H9 (cell line): ENCODE measurements around the gene SORCS2. TPM values are rescaled to one million over a fixed set of nuclear protein-coding genes. Genes with fewer than 3 reads are reported as not detected.

ENCODE experiments used
- DNase-seq: peaks from one replicate; pipeline ENCODE4 v3.0.0-alpha.2; 2017
- H2AFZ ChIP-seq: one replicate; pipeline ENCODE4 v1.6.1; 2013; ENCODE audit warnings: mild to moderate bottlenecking, low read length, control low read depth, moderate library complexity
- H2AK5ac ChIP-seq: 2 replicates; pipeline ENCODE4 v1.6.1; 2013; ENCODE audit warnings: low read length, control low read depth, mixed read lengths; ENCODE audit not compliant: insufficient read length
- H2BK120ac ChIP-seq: one replicate; pipeline ENCODE4 v1.6.1; 2013; ENCODE audit warnings: low read depth, mild to moderate bottlenecking, low read length, control low read depth, inconsistent platforms; ENCODE audit not compliant: poor library complexity, severe bottlenecking
- H2BK12ac ChIP-seq: 2 replicates; pipeline ENCODE4 v1.6.1; 2013; ENCODE audit warnings: low read length, control low read depth, mixed read lengths, low read depth; ENCODE audit not compliant: insufficient read length
- H2BK15ac ChIP-seq: 2 replicates; pipeline ENCODE4 v1.6.1; 2013; ENCODE audit warnings: low read depth, low read length, control low read depth
- H2BK20ac ChIP-seq: one replicate; pipeline ENCODE4 v1.6.1; 2013; ENCODE audit warnings: low read depth, mild to moderate bottlenecking, low read length, control low read depth, inconsistent platforms; ENCODE audit not compliant: poor library complexity, severe bottlenecking
- H2BK5ac ChIP-seq: 2 replicates; pipeline ENCODE4 v1.6.1; 2013; ENCODE audit warnings: low read length, control low read depth, mixed read lengths; ENCODE audit not compliant: insufficient read length
- H3K14ac ChIP-seq: 2 replicates; pipeline ENCODE4 v1.6.1; 2013; ENCODE audit warnings: low read length, control low read depth; ENCODE audit not compliant: insufficient read depth
- H3K18ac ChIP-seq: 2 replicates; pipeline ENCODE4 v1.6.1; 2013; ENCODE audit warnings: low read depth, mild to moderate bottlenecking, mixed read lengths, low read length, control low read depth; ENCODE audit not compliant: insufficient read length
- H3K23ac ChIP-seq: 2 replicates; pipeline ENCODE4 v1.6.1; 2013; ENCODE audit warnings: low read length, control low read depth, mixed read lengths, low read depth; ENCODE audit not compliant: insufficient read length
- H3K23me2 ChIP-seq: 2 replicates; pipeline ENCODE4 v1.6.1; 2013; ENCODE audit warnings: low read depth, mild to moderate bottlenecking, mixed read lengths, low read length, control low read depth; ENCODE audit not compliant: insufficient read length, poor library complexity, severe bottlenecking
- H3K27ac ChIP-seq: 2 replicates; pipeline ENCODE4 v1.5.1; 2013; ENCODE audit warnings: low read length, control low read depth, mixed read lengths, low read depth; ENCODE audit not compliant: insufficient read length
- H3K27me3 ChIP-seq: 2 replicates; pipeline ENCODE4 v1.6.1; 2013; ENCODE audit warnings: low read length, control low read depth, inconsistent platforms; ENCODE audit not compliant: insufficient read depth
- H3K4ac ChIP-seq: 2 replicates; pipeline ENCODE4 v1.6.1; 2013; ENCODE audit warnings: low read depth, mild to moderate bottlenecking, control low read depth, inconsistent platforms, low read length, moderate library complexity
- H3K4me1 ChIP-seq: 2 replicates; pipeline ENCODE4 v1.6.1; 2013; ENCODE audit warnings: low read length, control low read depth, inconsistent platforms; ENCODE audit not compliant: insufficient read depth
- H3K4me2 ChIP-seq: 2 replicates; pipeline ENCODE4 v1.6.1; 2013; ENCODE audit warnings: low read length, control low read depth, mixed read lengths; ENCODE audit not compliant: insufficient read length, insufficient read depth
- H3K56ac ChIP-seq: 2 replicates; pipeline ENCODE4 v1.6.1; 2013; ENCODE audit warnings: low read depth, mild to moderate bottlenecking, mixed read lengths, low read length, control low read depth; ENCODE audit not compliant: insufficient read length
- H3K79me1 ChIP-seq: 2 replicates; pipeline ENCODE4 v1.6.1; 2013; ENCODE audit warnings: low read depth, mild to moderate bottlenecking, moderate library complexity, low read length, control low read depth, inconsistent platforms; ENCODE audit not compliant: insufficient read depth, poor library complexity, severe bottlenecking
- H3K79me2 ChIP-seq: 2 replicates; pipeline ENCODE4 v1.6.1; 2013; ENCODE audit warnings: low read length, control low read depth, inconsistent platforms; ENCODE audit not compliant: insufficient read depth
- H3K9ac ChIP-seq: 2 replicates; pipeline ENCODE4 v1.6.1; 2013; ENCODE audit warnings: low read length, control low read depth, mixed read lengths; ENCODE audit not compliant: insufficient read length; ENCODE audit errors: extremely low read depth
- H3K9me3 ChIP-seq: one replicate; pipeline ENCODE4 v1.6.1; 2013; ENCODE audit warnings: low read depth, low read length, inconsistent platforms; ENCODE audit not compliant: control insufficient read depth
- H3T11ph ChIP-seq: one replicate; pipeline ENCODE4 v1.6.1; 2013; ENCODE audit warnings: mild to moderate bottlenecking, low read length, control low read depth, inconsistent platforms
- H4K20me1 ChIP-seq: one replicate; pipeline ENCODE4 v1.6.1; 2013; ENCODE audit not compliant: control insufficient read depth, insufficient read length, insufficient read depth
- H4K5ac ChIP-seq: 2 replicates; pipeline ENCODE4 v1.6.1; 2013; ENCODE audit warnings: low read depth, mild to moderate bottlenecking, mixed read lengths, low read length, control low read depth; ENCODE audit not compliant: insufficient read length
- H4K8ac ChIP-seq: replicated peaks from 2 replicates; pipeline ENCODE4 v1.6.1; 2013; ENCODE audit warnings: low read length, control low read depth, mixed read lengths, low read depth; ENCODE audit not compliant: insufficient read length
- H4K91ac ChIP-seq: 2 replicates; pipeline ENCODE4 v1.6.1; 2013; ENCODE audit warnings: low read depth, mild to moderate bottlenecking, moderate library complexity, mixed read lengths, low read length, control low read depth; ENCODE audit not compliant: insufficient read length
- H3K27ac Mint-ChIP-seq, 3 experiments: 2 replicates in 2 of 3; 3 replicates in 1 of 3; pipeline ENCODE4 v1.8.0; 2020 to 2021; ENCODE audit warnings: mixed read lengths in 3 of 3, mild to moderate bottlenecking in 1 of 3, moderate library complexity in 1 of 3
- H3K27me3 Mint-ChIP-seq: 2 replicates; pipeline ENCODE4 v1.8.0; 2021; ENCODE audit warnings: low read depth, mild to moderate bottlenecking, moderate library complexity, mixed read lengths
- H3K36me3 Mint-ChIP-seq, 3 experiments: 2 replicates in 2 of 3; 3 replicates in 1 of 3; pipeline ENCODE4 v1.8.0; 2020 to 2021; ENCODE audit warnings: low read depth in 3 of 3, mixed read lengths in 3 of 3; ENCODE audit not compliant: insufficient read depth in 1 of 3
- H3K4me1 Mint-ChIP-seq, 2 experiments: 2 replicates each; pipeline ENCODE4 v1.8.0; 2020; ENCODE audit warnings: mixed read lengths in 2 of 2
- H3K4me3 Mint-ChIP-seq, 2 experiments: 2 replicates in 1 of 2; 3 replicates in 1 of 2; pipeline ENCODE4 v1.8.0; 2020 to 2021; ENCODE audit warnings: mild to moderate bottlenecking in 2 of 2, mixed read lengths in 2 of 2, moderate library complexity in 1 of 2
- H3K9me3 Mint-ChIP-seq, 2 experiments: 2 replicates in 1 of 2; 3 replicates in 1 of 2; pipeline ENCODE4 v1.8.0; 2020; ENCODE audit warnings: mild to moderate bottlenecking in 2 of 2, mixed read lengths in 2 of 2, moderate library complexity in 1 of 2
- CTCF ChIP-seq: fragments of 200-600 bp; sonication (generic); conservative IDR thresholded peaks from 3 replicates; pipeline ENCODE4 v1.8.0; 2021; ENCODE audit warnings: antibody characterized with exemption, mild to moderate bottlenecking
- WGBS: extraction: QIAGEN DNeasy Blood & Tissue Kit; methylation state at CpG from one replicate; pipeline ENCODE4 v1.1.7; 2013; ENCODE audit warnings: missing lambda C conversion rate, low lambda C conversion rate, mixed read lengths; ENCODE audit not compliant: insufficient read length; ENCODE audit errors: extremely low coverage; 5-methylcytosine and 5-hydroxymethylcytosine counted together
- total RNA-seq: library from RNA; stranded (reverse); gene quantifications from 2 replicates; pipeline ENCODE4 v1.2.1, GENCODE V29; 2021

SORCS2 gene
- total RNA-seq, 1 experiment from 2014 or later: 0.57 TPM

DNA sequence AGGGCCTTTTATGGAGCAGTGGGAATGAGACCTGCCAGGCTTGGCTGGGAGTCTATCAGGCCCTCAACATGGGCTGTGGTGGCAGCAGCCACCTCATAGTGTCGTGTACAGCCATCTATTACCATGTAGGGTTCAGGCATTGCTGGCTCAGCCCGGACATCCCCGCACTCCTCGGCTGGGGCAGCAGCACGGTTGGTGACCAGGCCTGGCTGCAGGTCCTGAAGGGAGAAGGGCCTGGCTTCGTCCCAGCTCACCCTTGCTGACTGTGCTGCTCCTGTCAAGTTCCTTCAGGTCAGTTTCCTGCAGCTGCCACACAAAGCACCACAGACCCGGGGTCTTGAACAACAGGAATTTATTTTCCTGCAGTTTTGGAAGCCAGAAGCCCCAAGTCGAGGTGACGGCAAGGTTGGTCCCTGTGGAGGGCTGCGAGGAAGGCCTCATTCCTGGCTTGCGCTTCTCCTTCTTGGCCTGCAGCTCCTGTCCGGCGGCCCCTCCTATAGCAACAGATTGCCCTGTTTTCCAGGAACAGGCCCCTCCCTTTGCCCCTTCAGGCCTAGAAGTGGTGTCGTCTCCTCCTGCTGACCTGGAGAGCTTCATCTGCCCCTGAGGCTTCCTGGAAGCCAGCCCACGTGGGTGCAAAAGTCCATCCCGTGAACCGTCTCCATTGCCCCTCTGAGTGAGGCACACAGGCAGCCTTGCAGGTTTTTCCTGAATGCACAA, 25.2 kb upstream of the SORCS2 start:
- peak; percentile 22 for DNase-seq
- no peak overlapping the region for H2BK5ac ChIP-seq
- no peak overlapping the region for H4K8ac ChIP-seq
- no peaks in the 10 kb centered on the region for H3K4me1 ChIP-seq
- peaks cover under 1% of the 10 kb centered on the region for H4K20me1 ChIP-seq
- no peak for TF ChIP-seq CTCF
- no peak overlapping the region for H3K4me3 Mint-ChIP-seq
- no peak overlapping the region for H4K5ac ChIP-seq
- H3K79me1 ChIP-seq: no peaks in the 10 kb centered on the region
- H3T11ph ChIP-seq: no peak overlapping the region
- H3K79me2 ChIP-seq: no peaks in the 10 kb centered on the region
- H2AFZ ChIP-seq: no peak overlapping the region
- H3K27me3 Mint-ChIP-seq: peaks cover 6% of the 10 kb centered on the region
- H3K27me3 ChIP-seq: no peaks in the 10 kb centered on the region
- H3K9ac ChIP-seq: no peak overlapping the region
- no peak overlapping the region for H2AK5ac ChIP-seq
- H3K18ac ChIP-seq: no peak overlapping the region
- H3K9me3 ChIP-seq: no peaks in the 10 kb centered on the region
- no peaks in the 10 kb centered on the region for H3K36me3 Mint-ChIP-seq
- no peak overlapping the region for H2BK12ac ChIP-seq
- no peak overlapping the region for H3K4ac ChIP-seq
- no peaks in the 10 kb centered on the region for H3K9me3 Mint-ChIP-seq
- H3K4me2 ChIP-seq: no peak overlapping the region
- H4K91ac ChIP-seq: no peak overlapping the region
- H3K23me2 ChIP-seq: no peaks in the 10 kb centered on the region
- H3K14ac ChIP-seq: no peak overlapping the region
- H2BK120ac ChIP-seq: no peak overlapping the region
- no peak overlapping the region for H2BK20ac ChIP-seq
- H3K27ac Mint-ChIP-seq: no peak overlapping the region; a peak in 1 of 7 replicates
- no peak overlapping the region for H3K56ac ChIP-seq
- no peak overlapping the region for H3K27ac ChIP-seq
- WGBS: no CpG with 5 or more reads among the region's 17 CpGs
- H3K23ac ChIP-seq: no peak overlapping the region
- no peaks in the 10 kb centered on the region for H3K4me1 Mint-ChIP-seq
- H2BK15ac ChIP-seq: no peak overlapping the region
